H4 (cell line): ENCODE data around the gene TANGO2. TPM values are rescaled to one million over a fixed set of nuclear protein-coding genes. Genes with fewer than 3 reads are reported as not detected.

Source experiments
- DNase-seq: peaks from one replicate; pipeline ENCODE4 v3.0.0-alpha.2; 2015; ENCODE audit warnings: low spot score
- total RNA-seq: library from RNA; depleted of rRNA; stranded (reverse); fragments of >200 nt; shearing (Covaris generic); gene quantifications from 2 replicates; pipeline ENCODE4 v1.2.3, GENCODE V29; 2014

TANGO2 gene
- total RNA-seq, 1 experiment from 2014 or later, result 20.6 TPM

GRCh38 chr22:19983741-19984140 lies 37.2 kb upstream of the TANGO2 start:
- no peak for DNase-seq

GRCh38 chr22:19984201-19984753 lies 36.6 kb upstream of the TANGO2 start:
- peak; percentile 13 for DNase-seq

GRCh38 chr22:19984851-19985811 lies 35.8 kb upstream of the TANGO2 start:
- no peak for DNase-seq

GRCh38 chr22:19986011-19986409 lies 34.9 kb upstream of the TANGO2 start:
- no peak for DNase-seq

- peak; percentile 15 for DNase-seq
Observed at GRCh38 chr22:19986410-19987341, 34.2 kb upstream of the TANGO2 start.

GRCh38 chr22:19987394-19988306 lies 33.3 kb upstream of the TANGO2 start:
- no peak for DNase-seq

GRCh38 chr22:19988331-19988808 lies 32.5 kb upstream of the TANGO2 start:
- DNase-seq, result no peak

GRCh38 chr22:19988965-19989724 lies 31.8 kb upstream of the TANGO2 start:
- no peak for DNase-seq

GRCh38 chr22:19989725-19990067 lies 31.2 kb upstream of the TANGO2 start:
- DNase-seq, result no peak

- DNase-seq, result no peak
Observed at GRCh38 chr22:19990188-19990587, 30.7 kb upstream of the TANGO2 start.

GRCh38 chr22:19990609-19991394 lies 30.1 kb upstream of the TANGO2 start:
- DNase-seq, result no peak

GRCh38 chr22:19991395-19991644 lies 29.6 kb upstream of the TANGO2 start:
- no peak for DNase-seq

GRCh38 chr22:19991645-19992451 lies 29.1 kb upstream of the TANGO2 start:
- DNase-seq, result no peak

GRCh38 chr22:19992481-19992911 lies 28.4 kb upstream of the TANGO2 start:
- no peak for DNase-seq

GRCh38 chr22:19992921-19993355 lies 28.0 kb upstream of the TANGO2 start:
- DNase-seq, result no peak

GRCh38 chr22:19993926-19994325 lies 27.0 kb upstream of the TANGO2 start:
- DNase-seq, result no peak

- no peak for DNase-seq
Observed at GRCh38 chr22:19994851-19995610, 25.9 kb upstream of the TANGO2 start.
